Stimulated activated CD4-positive, alpha-beta T cell treated with anti-CD3 and anti-CD28 coated beads, Interleukin-2, amount 100 ng/mL, for 4 hours (primary cell): ENCODE measurements around the gene SUFU.
"Not testable (repeated sequence)": the region's sequence is repeated elsewhere in the genome, so short reads cannot be mapped to it uniquely, and the experiment has no call there.

Experiments
- DNase-seq: peaks from one replicate; pipeline ENCODE4 v3.0.0-alpha.2; 2020; ENCODE audit warnings: low read depth

Gene SUFU

DNA sequence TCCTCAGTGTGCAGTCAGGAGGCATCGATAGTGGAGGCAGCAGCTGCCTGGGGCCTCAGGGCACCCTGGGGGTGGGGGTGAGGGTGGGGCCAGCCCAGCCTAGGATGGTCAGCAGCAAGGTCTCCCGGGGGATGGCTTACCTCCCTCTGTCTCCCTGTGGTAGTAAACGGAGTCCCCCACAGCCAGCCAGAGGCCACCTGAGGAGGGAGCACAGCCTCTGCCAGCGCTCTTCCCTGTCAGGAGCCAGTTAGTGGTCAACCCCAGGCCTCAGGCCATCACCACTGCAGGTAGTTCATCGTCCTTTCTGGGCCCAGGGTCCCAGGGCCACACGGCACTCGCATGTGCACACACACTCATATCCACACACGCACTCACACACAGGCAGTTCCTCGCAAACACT is 23.4 kb upstream of the SUFU start:
- DNase-seq: no peak

DNA sequence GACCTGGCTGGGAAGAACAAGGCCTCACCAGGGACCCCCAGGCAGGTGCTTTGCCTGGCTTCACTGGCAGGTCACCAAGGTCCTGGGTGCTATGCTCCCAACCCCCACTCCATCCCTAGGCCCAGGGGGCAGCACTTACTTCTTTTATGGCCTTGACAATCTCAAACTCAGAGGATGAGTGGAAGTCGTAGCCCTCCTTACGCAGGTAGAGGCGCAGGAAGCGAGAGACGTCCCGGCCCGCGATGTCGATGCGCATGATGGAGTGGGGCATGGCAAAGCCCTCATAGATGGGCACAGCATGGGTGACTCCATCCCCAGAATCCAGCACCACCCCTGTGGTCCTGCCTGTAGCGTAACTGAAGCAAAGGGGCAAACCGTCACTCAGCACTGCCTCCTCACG is 19.8 kb upstream of the SUFU start:
- DNase-seq: no peak

- DNase-seq: no peak
Measured at GRCh38 chr10:102485093-102485784, 18.5 kb upstream of the SUFU start.

DNA sequence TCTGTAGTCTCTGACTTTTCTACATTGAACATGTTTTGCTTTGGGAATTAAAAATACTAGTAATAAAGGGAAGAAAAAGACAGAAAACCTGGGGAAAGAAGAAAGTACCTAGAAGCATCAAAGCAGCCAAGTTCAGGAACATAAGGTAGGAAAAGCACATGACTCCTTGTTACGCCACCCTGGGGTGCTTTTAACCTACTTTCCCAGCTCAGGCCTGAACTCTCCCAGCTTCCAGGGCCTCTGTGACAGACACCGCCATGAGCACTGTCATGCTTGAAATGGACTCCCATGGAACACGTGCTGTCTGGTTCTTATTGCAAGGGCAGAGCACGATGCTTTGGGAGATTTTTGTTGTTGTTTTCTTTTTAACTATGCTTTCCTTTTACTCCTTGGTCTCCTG is 12.6 kb upstream of the SUFU start:
- DNase-seq: no peak

- no peak for DNase-seq
Measured at GRCh38 chr10:102492344-102492939, 11.3 kb upstream of the SUFU start.

DNA sequence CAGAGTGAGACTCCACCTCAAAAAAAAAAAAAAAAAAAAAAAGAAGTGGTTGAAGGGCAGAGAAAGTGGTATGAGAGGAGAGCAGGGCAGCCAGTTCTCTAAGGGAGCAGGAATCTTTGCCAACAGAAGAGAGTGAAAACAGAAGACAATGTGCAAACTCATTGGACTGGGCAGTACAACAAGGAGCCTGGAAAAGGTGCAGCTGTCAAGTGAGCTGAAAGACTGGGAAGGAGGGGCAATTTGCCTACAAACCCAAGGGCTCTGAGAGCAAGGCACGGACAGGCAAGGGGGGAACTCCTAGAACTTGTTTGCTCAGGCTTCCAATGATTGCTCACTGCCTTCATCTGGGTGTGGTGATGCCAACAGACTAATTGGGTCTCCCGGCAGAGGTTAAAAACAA is 10.8 kb upstream of the SUFU start:
- no peak for DNase-seq

- no peak for DNase-seq
Measured at GRCh38 chr10:102493771-102494170, 10.0 kb upstream of the SUFU start.

DNA sequence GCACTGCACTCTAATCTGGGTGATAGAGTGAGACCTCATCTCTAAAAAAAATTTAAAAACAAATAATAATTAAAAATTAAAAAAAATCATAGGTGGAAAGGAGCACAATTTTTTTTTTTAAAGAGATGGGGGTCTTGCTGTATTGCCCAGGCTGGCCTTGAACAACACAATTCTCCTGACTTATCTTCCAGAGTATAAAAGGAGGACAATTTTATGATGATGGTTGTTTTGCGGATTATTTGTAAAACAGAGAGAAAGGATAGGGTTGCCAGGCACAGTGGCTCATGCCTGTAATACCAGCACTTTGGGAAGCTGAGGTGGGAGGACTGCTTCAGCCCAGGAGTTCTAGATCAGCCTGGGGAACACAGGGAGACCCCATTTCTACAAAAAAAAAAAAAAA is 6.2 kb upstream of the SUFU start:
- no peak for DNase-seq

DNA sequence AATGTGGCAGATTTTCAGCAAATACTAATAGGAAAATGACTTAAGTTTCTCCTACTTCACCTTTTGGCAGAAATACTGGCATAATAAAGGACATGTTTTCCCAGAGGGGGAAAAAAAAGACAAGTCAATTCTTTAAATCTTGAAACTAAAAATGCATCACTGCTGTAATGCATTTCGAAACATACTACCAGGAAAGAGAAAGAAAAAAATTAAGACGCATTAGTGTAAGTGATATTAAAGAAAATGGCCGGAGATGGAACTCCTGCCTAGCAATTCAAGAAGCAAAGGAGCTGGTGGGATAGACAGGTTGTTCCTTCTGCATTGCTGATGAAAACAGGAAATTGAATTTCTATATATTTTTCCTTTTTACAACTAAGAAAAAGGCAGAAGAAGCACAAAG is 4.4 kb upstream of the SUFU start:
- DNase-seq: no peak

GRCh38 chr10:102500686-102501085 is 3.1 kb upstream of the SUFU start:
- DNase-seq: not testable (repeated sequence)

GRCh38 chr10:102501201-102502028 is 2.4 kb upstream of the SUFU start:
- no peak for DNase-seq

GRCh38 chr10:102502029-102502336 is 1.8 kb upstream of the SUFU start:
- peak; percentile 97 for DNase-seq

DNA sequence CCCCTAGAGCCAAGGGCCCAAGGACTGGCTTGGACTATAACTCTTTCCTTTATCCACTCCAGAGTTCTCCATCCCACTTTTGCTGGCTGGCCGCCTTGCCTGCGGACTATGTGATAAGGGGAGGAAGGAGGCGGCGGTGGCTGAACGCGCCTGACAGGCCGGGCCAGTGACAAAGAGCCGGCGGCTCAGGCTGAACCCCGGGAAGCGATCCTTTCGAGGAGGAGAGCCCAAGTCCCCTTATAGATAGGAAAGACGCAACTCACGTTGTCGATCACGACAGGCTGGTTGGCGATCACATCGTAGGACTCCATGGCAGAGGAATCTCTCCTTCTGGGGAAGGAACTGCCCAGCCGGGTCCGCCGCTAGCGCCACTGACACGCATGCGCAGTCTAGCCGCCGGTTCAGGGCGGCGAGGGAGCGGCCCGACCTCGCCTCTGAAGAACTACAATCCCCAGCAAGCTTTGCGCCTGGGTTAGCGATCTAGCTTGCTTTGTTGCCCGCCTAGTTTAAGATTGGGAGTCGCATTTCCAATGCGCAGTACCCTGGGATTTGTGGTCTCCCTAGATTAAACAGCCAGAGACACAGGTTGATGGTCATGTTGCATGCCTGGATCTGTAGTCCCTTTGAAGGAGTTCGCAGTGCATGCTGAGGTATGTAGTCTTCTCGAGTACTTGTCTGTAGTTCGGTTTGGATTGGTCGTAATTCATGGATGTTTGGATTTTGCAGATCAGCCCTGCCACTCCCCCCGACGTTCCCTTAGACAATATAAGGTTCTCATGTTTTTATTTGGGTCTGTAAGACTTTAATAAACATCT is 1.2 kb upstream of the SUFU start, which contains the start of gene ACTR1A:
TSS of gene ACTR1A (minus strand) at position 376 of the 815 bp plus-strand sequence. CDS start at position 311, 65 bp downstream.
- peak; percentile 91 for DNase-seq

DNA sequence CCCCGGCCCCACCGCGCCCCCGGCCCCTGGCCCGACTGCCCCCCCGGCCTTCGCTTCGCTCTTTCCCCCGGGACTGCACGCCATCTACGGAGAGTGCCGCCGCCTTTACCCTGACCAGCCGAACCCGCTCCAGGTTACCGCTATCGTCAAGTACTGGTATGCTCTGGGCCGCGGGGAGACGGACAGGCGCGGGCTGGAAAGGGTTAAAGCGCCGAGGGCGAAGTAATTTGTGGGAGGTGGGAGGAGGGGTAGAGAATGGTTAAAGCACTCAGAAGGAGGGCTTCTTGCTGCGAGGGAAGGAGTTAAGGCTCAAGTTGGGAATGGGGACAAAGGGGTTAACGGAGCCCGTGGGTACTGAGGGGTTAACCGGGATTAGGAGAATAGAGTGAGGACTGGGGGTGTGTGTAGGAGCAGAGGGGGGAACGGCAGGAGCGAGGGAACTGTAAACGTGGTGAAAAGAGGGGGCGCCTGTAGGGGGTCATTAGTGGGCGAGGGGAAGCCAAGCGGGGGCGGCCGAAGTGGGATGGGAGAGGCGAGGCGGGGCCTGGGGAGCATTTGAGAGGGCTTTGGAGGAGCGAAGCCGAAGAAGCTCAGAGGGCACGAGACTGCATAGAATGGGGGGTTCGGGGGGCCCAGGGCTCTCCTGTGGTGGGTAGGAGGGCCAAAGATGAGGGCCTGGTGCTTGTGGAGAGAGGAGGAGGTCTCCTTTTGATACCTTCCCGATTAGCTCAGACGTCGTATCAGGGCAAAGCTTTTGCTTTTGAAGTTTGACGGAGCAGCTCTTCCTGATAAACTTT is 605 bp downstream of the SUFU start:
- peak; percentile 8 for DNase-seq

- no peak for DNase-seq
Measured at GRCh38 chr10:102504976-102505300, 1.2 kb downstream of the SUFU start.

DNA sequence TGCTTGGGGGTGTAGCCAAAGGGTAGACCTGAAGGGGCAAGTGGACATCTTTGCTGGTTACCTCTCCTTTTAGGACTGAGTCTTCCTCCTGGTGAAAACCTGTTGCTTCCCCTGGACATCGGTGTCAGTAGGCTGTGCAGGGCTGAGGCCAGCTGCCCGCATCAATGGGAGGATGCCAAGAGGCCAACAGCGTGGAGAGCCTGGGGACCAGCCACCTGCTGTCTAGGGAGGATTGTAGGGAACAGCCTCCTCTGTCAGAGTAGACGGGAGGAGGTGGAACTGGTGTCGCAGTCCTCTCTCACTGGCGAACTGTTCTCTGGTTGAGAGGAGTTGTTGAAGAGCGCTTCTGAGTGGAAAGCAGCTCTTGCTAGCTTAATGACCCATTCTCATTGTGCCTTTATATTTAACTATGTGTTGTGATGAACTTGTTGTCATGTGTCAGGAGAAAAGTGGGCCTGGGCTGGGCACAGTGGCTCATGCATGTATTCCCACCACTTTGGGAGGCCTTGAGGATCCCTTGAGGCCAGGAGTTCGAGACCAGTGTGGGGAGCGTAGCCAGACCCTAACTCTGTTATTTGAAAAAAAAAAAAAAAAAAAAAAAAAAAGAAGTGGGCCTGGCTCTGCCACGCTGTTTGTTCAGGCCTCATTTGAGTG is 1.8 kb downstream of the SUFU start:
- DNase-seq: no peak

- DNase-seq: no peak
Measured at GRCh38 chr10:102507521-102507920, 3.7 kb downstream of the SUFU start.

- DNase-seq: no peak
Measured at GRCh38 chr10:102508506-102508905, 4.7 kb downstream of the SUFU start.

GRCh38 chr10:102509387-102509786 is 5.6 kb downstream of the SUFU start:
- DNase-seq: no peak

DNA sequence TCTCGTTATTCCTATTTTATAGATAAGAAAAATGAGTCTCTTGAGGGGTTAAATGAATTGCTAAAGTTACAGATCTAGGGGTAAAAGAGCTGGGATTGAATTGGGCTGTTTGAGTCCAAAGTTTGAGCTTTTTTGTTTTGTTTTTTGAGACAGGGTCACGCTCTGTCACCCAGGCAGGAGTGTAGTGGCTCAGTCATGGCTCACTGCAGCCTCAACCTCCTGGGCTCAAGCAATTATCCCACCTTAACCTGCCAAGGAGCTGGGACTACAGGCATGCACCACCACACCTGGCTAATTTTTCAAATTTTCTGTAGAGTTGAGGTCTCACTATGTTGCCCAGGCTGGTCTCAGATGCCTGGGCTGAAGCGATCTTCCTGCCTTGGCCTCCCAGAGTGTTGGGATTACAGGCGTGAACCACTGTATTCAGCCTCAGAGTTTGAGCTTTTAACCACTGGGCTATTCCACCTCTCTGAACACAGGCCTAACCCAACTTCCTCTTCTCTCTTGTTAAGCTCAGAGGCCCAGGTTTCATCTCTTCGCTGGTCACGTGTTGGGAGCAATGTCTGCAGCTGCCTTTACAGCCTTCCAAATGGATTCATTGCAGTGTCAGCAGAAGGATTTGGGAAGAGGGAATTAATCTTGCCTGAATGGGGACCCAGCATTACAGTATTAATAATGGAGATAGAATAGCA is 8.0 kb downstream of the SUFU start:
- no peak for DNase-seq
